ENCODE data around the gene CFC1.
"Not testable (repeated sequence)": the region's sequence is repeated elsewhere in the genome, so short reads cannot be mapped to it uniquely, and the experiment has no call there.

DNA sequence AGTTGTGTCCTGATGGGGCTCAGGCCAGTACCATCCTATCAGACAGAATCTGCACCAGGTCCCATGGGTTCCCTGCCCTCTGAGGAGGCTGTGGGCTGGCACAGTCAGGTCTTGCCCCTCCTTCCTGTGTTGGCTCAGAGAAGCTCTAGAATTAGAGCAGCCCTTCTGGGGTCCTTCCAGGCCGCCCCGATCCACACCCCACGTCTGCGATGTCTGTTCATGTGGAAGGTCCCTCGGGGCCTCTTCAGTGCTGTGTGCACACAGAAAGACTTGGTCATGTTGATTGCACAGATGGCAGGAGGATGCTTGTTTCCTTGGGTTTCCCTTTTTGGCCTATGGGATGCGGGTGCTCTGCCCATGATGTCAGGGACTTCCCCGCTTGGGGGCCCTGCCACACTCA lies 20.3 kb downstream of the CFC1 start:
- TF ChIP-seq, protein P1, sequence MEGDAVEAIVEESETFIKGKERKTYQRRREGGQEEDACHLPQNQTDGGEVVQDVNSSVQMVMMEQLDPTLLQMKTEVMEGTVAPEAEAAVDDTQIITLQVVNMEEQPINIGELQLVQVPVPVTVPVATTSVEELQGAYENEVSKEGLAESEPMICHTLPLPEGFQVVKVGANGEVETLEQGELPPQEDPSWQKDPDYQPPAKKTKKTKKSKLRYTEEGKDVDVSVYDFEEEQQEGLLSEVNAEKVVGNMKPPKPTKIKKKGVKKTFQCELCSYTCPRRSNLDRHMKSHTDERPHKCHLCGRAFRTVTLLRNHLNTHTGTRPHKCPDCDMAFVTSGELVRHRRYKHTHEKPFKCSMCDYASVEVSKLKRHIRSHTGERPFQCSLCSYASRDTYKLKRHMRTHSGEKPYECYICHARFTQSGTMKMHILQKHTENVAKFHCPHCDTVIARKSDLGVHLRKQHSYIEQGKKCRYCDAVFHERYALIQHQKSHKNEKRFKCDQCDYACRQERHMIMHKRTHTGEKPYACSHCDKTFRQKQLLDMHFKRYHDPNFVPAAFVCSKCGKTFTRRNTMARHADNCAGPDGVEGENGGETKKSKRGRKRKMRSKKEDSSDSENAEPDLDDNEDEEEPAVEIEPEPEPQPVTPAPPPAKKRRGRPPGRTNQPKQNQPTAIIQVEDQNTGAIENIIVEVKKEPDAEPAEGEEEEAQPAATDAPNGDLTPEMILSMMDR (IDR thresholded peaks at IDR 0.05; ENCODE audit: low read depth, low read length, missing input control), result not testable (repeated sequence)
- TF ChIP-seq SP1 (IDR thresholded peaks at IDR 0.05); YY1 (IDR thresholded peaks at IDR 0.05); TAF1 (conservative IDR thresholded peaks at IDR 0.05); JUND (IDR thresholded peaks at IDR 0.05); HNF4A (conservative IDR thresholded peaks at IDR 0.05); GABPA (IDR thresholded peaks at IDR 0.05 in 1 of 2, conservative IDR thresholded peaks at IDR 0.05 in 1 of 2): not testable (repeated sequence)
- TF ChIP-seq, protein P2, sequence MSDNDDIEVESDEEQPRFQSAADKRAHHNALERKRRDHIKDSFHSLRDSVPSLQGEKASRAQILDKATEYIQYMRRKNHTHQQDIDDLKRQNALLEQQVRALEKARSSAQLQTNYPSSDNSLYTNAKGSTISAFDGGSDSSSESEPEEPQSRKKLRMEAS (IDR thresholded peaks at IDR 0.05), result not testable (repeated sequence)
- TF ChIP-seq, protein P3, sequence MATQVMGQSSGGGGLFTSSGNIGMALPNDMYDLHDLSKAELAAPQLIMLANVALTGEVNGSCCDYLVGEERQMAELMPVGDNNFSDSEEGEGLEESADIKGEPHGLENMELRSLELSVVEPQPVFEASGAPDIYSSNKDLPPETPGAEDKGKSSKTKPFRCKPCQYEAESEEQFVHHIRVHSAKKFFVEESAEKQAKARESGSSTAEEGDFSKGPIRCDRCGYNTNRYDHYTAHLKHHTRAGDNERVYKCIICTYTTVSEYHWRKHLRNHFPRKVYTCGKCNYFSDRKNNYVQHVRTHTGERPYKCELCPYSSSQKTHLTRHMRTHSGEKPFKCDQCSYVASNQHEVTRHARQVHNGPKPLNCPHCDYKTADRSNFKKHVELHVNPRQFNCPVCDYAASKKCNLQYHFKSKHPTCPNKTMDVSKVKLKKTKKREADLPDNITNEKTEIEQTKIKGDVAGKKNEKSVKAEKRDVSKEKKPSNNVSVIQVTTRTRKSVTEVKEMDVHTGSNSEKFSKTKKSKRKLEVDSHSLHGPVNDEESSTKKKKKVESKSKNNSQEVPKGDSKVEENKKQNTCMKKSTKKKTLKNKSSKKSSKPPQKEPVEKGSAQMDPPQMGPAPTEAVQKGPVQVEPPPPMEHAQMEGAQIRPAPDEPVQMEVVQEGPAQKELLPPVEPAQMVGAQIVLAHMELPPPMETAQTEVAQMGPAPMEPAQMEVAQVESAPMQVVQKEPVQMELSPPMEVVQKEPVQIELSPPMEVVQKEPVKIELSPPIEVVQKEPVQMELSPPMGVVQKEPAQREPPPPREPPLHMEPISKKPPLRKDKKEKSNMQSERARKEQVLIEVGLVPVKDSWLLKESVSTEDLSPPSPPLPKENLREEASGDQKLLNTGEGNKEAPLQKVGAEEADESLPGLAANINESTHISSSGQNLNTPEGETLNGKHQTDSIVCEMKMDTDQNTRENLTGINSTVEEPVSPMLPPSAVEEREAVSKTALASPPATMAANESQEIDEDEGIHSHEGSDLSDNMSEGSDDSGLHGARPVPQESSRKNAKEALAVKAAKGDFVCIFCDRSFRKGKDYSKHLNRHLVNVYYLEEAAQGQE (IDR thresholded peaks at IDR 0.05), result not testable (repeated sequence)
- TF ChIP-seq, protein P4, sequence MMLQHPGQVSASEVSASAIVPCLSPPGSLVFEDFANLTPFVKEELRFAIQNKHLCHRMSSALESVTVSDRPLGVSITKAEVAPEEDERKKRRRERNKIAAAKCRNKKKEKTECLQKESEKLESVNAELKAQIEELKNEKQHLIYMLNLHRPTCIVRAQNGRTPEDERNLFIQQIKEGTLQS (IDR thresholded peaks at IDR 0.05), result not testable (repeated sequence)
